IMR-90 (cell line): Measurements from ENCODE around the gene XYLT2. TPM values are rescaled to one million over a fixed set of nuclear protein-coding genes. Genes with fewer than 3 reads are reported as not detected.

Source experiments
- ATAC-seq: fragments of 200-7000 bp; cut with Tn5 transposase; 2 replicates; pipeline ENCODE4 v1.9.1; 2020; ENCODE audit warnings: low read depth, mild to moderate bottlenecking, moderate library complexity
- BruUV-seq: library from RNA; stranded (reverse); fragments of 400-500 nt; replicated peaks from 2 replicates; lab custom pipeline; 2021; lab: Mats Ljungman, UMichigan
- CTCF ChIA-PET: fragments of 300-600 bp; formaldehyde crosslinking; extraction: SDS; loops from one replicate; lab custom pipeline; 2021; ENCODE audit warnings: antibody characterized with exemption; lab: Yijun Ruan, JAX
- POLR2A ChIA-PET: fragments of 300-600 bp; sonication (Branson Sonifier 250); formaldehyde crosslinking; loops from one replicate; lab custom pipeline; 2022; ENCODE audit warnings: antibody characterized with exemption; ENCODE audit not compliant: unreplicated experiment; lab: Charles Lee
- DNase-seq: peaks from one replicate; pipeline ENCODE4 v3.0.0; 2013
- H2AFZ ChIP-seq: replicated peaks from 2 replicates; pipeline ENCODE3; 2013; ENCODE audit warnings: low read length, mild to moderate bottlenecking; ENCODE audit not compliant: poor library complexity
- H2AK5ac ChIP-seq: 2 replicates; pipeline ENCODE4 v1.6.1; 2013; ENCODE audit warnings: low read depth, low read length, inconsistent platforms
- H2AK9ac ChIP-seq: replicated peaks from 2 replicates; pipeline ENCODE3; 2013; ENCODE audit warnings: mild to moderate bottlenecking, low read depth, low read length, moderate library complexity; ENCODE audit not compliant: poor library complexity
- H2BK120ac ChIP-seq: 2 replicates; pipeline ENCODE4 v1.6.1; 2013; ENCODE audit warnings: low read depth, low read length, inconsistent platforms
- H2BK15ac ChIP-seq: 3 replicates; pipeline ENCODE4 v1.6.1; 2013; ENCODE audit warnings: low read depth, low read length, inconsistent platforms
- H2BK20ac ChIP-seq: 2 replicates; pipeline ENCODE4 v1.6.1; 2013; ENCODE audit warnings: low read depth, mild to moderate bottlenecking, inconsistent platforms, low read length, moderate library complexity
- H2BK5ac ChIP-seq: 2 replicates; pipeline ENCODE4 v1.6.1; 2013; ENCODE audit warnings: mild to moderate bottlenecking, low read depth, low read length, inconsistent platforms; ENCODE audit not compliant: poor library complexity, severe bottlenecking
- H3K14ac ChIP-seq: replicated peaks from 2 replicates; pipeline ENCODE4 v1.6.1; 2013; ENCODE audit warnings: low read depth, low read length, inconsistent platforms
- H3K18ac ChIP-seq: 2 replicates; pipeline ENCODE4 v1.6.1; 2013; ENCODE audit warnings: low read depth, low read length, control low read depth
- H3K23ac ChIP-seq: 2 replicates; pipeline ENCODE4 v1.6.1; 2013; ENCODE audit warnings: low read depth, low read length, inconsistent platforms
- H3K27ac ChIP-seq: 2 replicates; pipeline ENCODE4 v1.5.1; 2013; ENCODE audit warnings: mild to moderate bottlenecking, control low read depth, low read length; ENCODE audit not compliant: insufficient read depth
- H3K27me3 ChIP-seq: 2 replicates; pipeline ENCODE4 v1.6.1; 2013; ENCODE audit warnings: low read length; ENCODE audit not compliant: control insufficient read depth, insufficient read depth
- H3K36me3 ChIP-seq: 2 replicates; pipeline ENCODE4 v1.6.1; 2013; ENCODE audit warnings: low read length, mixed read lengths; ENCODE audit not compliant: control insufficient read depth, insufficient read depth
- H3K4ac ChIP-seq: 2 replicates; pipeline ENCODE4 v1.6.1; 2013; ENCODE audit warnings: low read depth, low read length, inconsistent platforms
- H3K4me1 ChIP-seq: 2 replicates; pipeline ENCODE4 v1.6.1; 2013; ENCODE audit warnings: low read length, mixed read lengths; ENCODE audit not compliant: control insufficient read depth, insufficient read depth
- H3K4me2 ChIP-seq: 2 replicates; pipeline ENCODE4 v1.6.1; 2013; ENCODE audit warnings: low read depth, mild to moderate bottlenecking, control low read depth, low read length, moderate library complexity
- H3K4me3 ChIP-seq: 2 replicates; pipeline ENCODE4 v1.5.1; 2013; ENCODE audit warnings: low read depth, mild to moderate bottlenecking, control low read depth, low read length, moderate library complexity; ENCODE audit not compliant: insufficient read depth
- H3K56ac ChIP-seq: 2 replicates; pipeline ENCODE4 v1.6.1; 2013; ENCODE audit warnings: low read length, inconsistent platforms; ENCODE audit not compliant: insufficient read depth; ENCODE audit errors: extremely low read depth
- H3K79me1 ChIP-seq, 2 experiments: 2 replicates each; pipeline ENCODE4 v1.6.1; 2013; ENCODE audit warnings: low read length in 2 of 2, inconsistent platforms in 1 of 2, low read depth in 1 of 2
- H3K9ac ChIP-seq: 2 replicates; pipeline ENCODE4 v1.6.1; 2013; ENCODE audit warnings: low read depth, low read length, control low read depth
- H3K9me1 ChIP-seq: 2 replicates; pipeline ENCODE4 v1.6.1; 2013; ENCODE audit warnings: low read length, inconsistent platforms; ENCODE audit not compliant: insufficient read depth
- H3K9me3 ChIP-seq: 2 replicates; pipeline ENCODE4 v1.6.1; 2013; ENCODE audit warnings: low read length; ENCODE audit not compliant: control insufficient read depth, insufficient read depth
- H4K20me1 ChIP-seq: 2 replicates; pipeline ENCODE4 v1.6.1; 2013; ENCODE audit warnings: low read length, inconsistent platforms; ENCODE audit not compliant: insufficient read depth
- H4K5ac ChIP-seq: 2 replicates; pipeline ENCODE4 v1.6.1; 2013; ENCODE audit warnings: mild to moderate bottlenecking, low read depth, low read length, control low read depth
- H4K8ac ChIP-seq, 2 experiments: 2 replicates each; pipeline ENCODE4 v1.6.1; 2013; ENCODE audit warnings: low read depth in 2 of 2, low read length in 2 of 2, control low read depth in 1 of 2, inconsistent platforms in 1 of 2
- H4K91ac ChIP-seq: 2 replicates; pipeline ENCODE4 v1.6.1; 2013; ENCODE audit warnings: low read depth, low read length, inconsistent platforms; ENCODE audit not compliant: insufficient read depth
- BHLHE40 ChIP-seq: fragments of 150-350 bp; IDR thresholded peaks from 2 replicates; pipeline ENCODE4 v1.6.1; 2016; ENCODE audit warnings: mild to moderate bottlenecking, low read depth, low read length
- CHD1 ChIP-seq: IDR thresholded peaks from 2 replicates; pipeline ENCODE4 v1.6.1; 2012; ENCODE audit warnings: low read depth, low read length, improper control_type of control experiment
- MAFK ChIP-seq: IDR thresholded peaks from 2 replicates; pipeline ENCODE4 v1.6.1; 2012; ENCODE audit warnings: low read depth, low read length, improper control_type of control experiment
- MAZ ChIP-seq: IDR thresholded peaks from 2 replicates; pipeline ENCODE4 v1.6.1; 2012; ENCODE audit warnings: low read depth, mild to moderate bottlenecking, low read length, improper control_type of control experiment, moderate library complexity, borderline replicate concordance
- MXI1 ChIP-seq: IDR thresholded peaks from 2 replicates; pipeline ENCODE4 v1.6.1; 2012; ENCODE audit warnings: low read depth, mild to moderate bottlenecking, low read length, moderate library complexity, borderline replicate concordance
- POLR2A ChIP-seq: IDR thresholded peaks from 2 replicates; pipeline ENCODE4 v1.6.1; 2012; ENCODE audit warnings: mild to moderate bottlenecking, low read depth, low read length
- SMC3 ChIP-seq: fragments of 150-350 bp; IDR thresholded peaks from 2 replicates; pipeline ENCODE4 v1.6.1; 2016; ENCODE audit warnings: low read depth, mild to moderate bottlenecking, antibody characterized with exemption, low read length, moderate library complexity
- USF2 ChIP-seq: fragments of 150-350 bp; IDR thresholded peaks from 2 replicates; pipeline ENCODE4 v1.6.1; 2017; ENCODE audit warnings: mild to moderate bottlenecking, antibody characterized with exemption, low read length, low read depth
- WGBS, 2 experiments: methylation state at CpG; one replicate each; pipeline versions ENCODE4 v1.1.5 to v1.1.7; 2013; ENCODE audit warnings: missing lambda C conversion rate in 2 of 2; ENCODE audit not compliant: insufficient read length in 1 of 2; ENCODE audit errors: extremely low coverage in 2 of 2; 5-methylcytosine and 5-hydroxymethylcytosine counted together
- dilution Hi-C: fragments of 300-500 bp; cut with HindIII; formaldehyde crosslinking; loops from one replicate; pipeline ENCODE4 v1.14.3; 2018; ENCODE audit warnings: low sequenced_read_pairs; ENCODE audit not compliant: unreplicated experiment
- in situ Hi-C: fragments of 300-500 bp; cut with MboI; formaldehyde crosslinking; loops from 3 replicates; pipeline ENCODE4 v1.14.3; 2019; ENCODE audit warnings: low sequenced_read_pairs, inconsistent platforms, mixed read lengths
- intact Hi-C: fragments of 100-400 bp; cut with micrococcal nuclease; formaldehyde crosslinking; loops from 2 replicates; pipeline ENCODE4 v1.10.0; 2022
- polyA plus RNA-seq, 3 experiments: library from polyadenylated mRNA; depleted of rRNA; stranded (reverse); fragments of >200 nt; gene quantifications; 2 replicates each; pipeline ENCODE4 v1.2.3, GENCODE V29; 2012; ENCODE audit warnings: low replicate concordance in 1 of 3
- total RNA-seq: library from RNA; depleted of rRNA; stranded (reverse); fragments of >200 nt; gene quantifications from 2 replicates; pipeline ENCODE4 v1.2.3, GENCODE V29; 2012

XYLT2 gene
- total and polyA plus RNA-seq, 2 of the 4 experiments (the other 2 are of a cell fraction), result 27.7 to 31.9 TPM

DNA sequence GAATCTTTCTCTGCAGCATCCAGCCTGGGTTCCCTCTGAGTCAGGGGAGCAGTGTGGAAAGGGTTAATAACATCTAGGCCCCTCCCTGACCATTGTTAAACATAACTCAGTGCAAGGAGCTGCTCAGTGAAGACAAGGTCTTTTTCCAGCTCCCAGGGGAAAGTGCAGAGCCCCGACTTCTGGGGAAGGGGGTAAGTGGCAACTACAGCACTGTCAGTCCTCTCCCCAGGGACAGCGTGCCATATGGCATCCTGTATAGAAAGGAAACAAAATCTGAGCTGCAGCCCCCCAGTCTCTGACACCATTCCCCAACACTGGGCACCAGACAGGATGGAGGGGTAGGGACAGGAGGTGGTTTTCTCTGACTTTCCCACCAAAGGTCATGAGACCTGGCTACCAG, 19.2 kb downstream of the XYLT2 start:
- H2AFZ ChIP-seq, result no peak overlapping the region
- dilution Hi-C loops, result no loop called here
- no peak overlapping the region for H2BK20ac ChIP-seq
- POLR2A ChIA-PET, result no interaction called here
- no peak for TF ChIP-seq POLR2A
- no peak for TF ChIP-seq MAFK
- TF ChIP-seq SMC3, result no peak
- TF ChIP-seq MAZ, result no peak
- no peak for TF ChIP-seq BHLHE40
- TF ChIP-seq MXI1, result no peak
- TF ChIP-seq USF2, result no peak
- no peak for TF ChIP-seq CHD1
- H3K4ac ChIP-seq, result no peak overlapping the region
- no peak overlapping the region for H2BK120ac ChIP-seq
- H2AK5ac ChIP-seq, result no peak overlapping the region
- H3K56ac ChIP-seq, result no peak overlapping the region
- H2AK9ac ChIP-seq, result no peak overlapping the region
- H3K79me1 ChIP-seq, result peaks cover 7 to 37% of the 10 kb centered on the region in 2 experiments
- H3K4me2 ChIP-seq, result no peak overlapping the region
- no peaks in the 10 kb centered on the region for H3K27me3 ChIP-seq
- intact Hi-C loops, result no loop called here
- no peaks in the 10 kb centered on the region for H3K9me3 ChIP-seq
- CTCF ChIA-PET, result interaction anchor here (0.6 kb wide), 1 partner anchor 131 kb away, joined by 4 read pairs; no protein-coding TSS in a partner anchor
- ATAC-seq (no peak), DNase-seq (no peak)
- no peak overlapping the region for H4K8ac ChIP-seq
- H3K27ac ChIP-seq, result no peak overlapping the region
- H4K5ac ChIP-seq, result no peak overlapping the region
- no peak overlapping the region for H2BK15ac ChIP-seq
- H2BK5ac ChIP-seq, result no peak overlapping the region
- H4K20me1 ChIP-seq, result peaks cover 22% of the 10 kb centered on the region; the same call in 1 of the 2 replicates
- peaks cover 11% of the 10 kb centered on the region; the same call in 1 of the 2 replicates for H3K9me1 ChIP-seq
- no peak overlapping the region for H3K23ac ChIP-seq
- in situ Hi-C loops, result no loop called here
- H3K4me1 ChIP-seq, result peaks cover 11% of the 10 kb centered on the region
- no peak overlapping the region for H3K18ac ChIP-seq
- H3K14ac ChIP-seq, result no peak overlapping the region
- H3K4me3 ChIP-seq, result no peak overlapping the region
- no peak overlapping the region for H4K91ac ChIP-seq
- peaks cover 44% of the 10 kb centered on the region for H3K36me3 ChIP-seq
- no TSS peak for BruUV-seq
- H3K9ac ChIP-seq, result no peak overlapping the region
- WGBS, 2 experiments, result no CpG with 5 or more reads among the region's 2 CpGs
